ENCODE measurements around the gene ARHGAP45.
A peak's percentile ranks its signal among the peaks of the same experiment; 100 is the strongest.

Gene ARHGAP45

DNA sequence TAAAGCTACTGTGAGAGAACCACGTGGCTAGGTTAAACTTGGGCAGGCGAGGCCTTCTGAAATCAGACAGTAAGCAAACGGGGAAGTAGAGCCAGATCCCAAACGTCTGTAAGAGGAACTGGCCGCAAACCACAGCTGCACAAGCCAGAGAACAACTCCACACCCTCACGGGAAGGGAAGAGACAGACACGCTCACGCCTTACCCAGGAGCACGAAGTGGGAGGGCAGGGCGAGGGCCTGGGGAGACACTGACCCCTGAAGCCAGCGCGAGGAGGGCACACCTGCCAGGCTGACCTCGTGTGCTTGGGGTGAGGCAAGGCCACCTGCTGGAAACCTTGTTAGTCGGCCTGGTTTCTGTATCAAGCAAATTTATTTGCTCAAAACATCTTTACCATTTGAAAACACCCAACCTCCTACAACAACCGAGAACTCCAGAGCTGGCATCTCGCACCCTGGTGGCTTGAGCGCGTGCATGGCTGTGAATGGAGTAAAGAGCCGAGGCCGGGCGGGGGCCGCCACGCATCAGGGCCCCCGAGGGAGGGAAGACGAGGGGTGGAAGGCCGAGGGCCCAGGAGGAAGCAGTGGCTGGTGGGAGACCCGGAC is 20.9 kb downstream of the ARHGAP45 start:
- no peak for FAIRE-seq

DNA sequence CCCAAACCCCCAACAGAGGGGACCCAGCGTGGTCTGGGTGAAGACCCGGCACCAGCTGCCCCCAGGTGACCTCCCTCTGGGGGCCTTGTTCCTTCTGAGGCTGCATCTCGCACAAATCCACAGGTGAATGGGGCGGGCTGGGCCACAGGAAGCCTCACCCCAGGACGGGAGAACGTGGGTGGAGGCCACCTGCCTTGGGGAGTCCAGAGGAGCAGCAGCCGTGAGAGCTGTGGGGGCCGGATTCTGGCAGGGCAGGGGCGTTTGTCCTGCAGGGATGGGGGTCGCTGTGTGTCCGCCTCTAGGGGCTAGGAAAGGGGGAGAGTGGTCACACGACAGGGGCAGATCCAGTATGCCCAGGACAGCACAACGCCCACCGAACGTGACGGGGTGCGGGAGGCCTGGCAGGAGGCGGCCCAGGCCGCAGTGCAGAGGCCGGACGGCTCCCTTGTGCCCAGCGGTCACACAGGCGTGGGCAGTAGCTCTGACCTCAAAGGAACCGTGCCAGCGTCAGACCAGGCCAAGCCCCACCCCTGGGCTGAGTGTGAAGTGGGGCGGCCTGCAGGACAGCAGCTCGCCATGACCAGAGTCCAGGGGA is 21.5 kb downstream of the ARHGAP45 start:
- no peak for FAIRE-seq

DNA sequence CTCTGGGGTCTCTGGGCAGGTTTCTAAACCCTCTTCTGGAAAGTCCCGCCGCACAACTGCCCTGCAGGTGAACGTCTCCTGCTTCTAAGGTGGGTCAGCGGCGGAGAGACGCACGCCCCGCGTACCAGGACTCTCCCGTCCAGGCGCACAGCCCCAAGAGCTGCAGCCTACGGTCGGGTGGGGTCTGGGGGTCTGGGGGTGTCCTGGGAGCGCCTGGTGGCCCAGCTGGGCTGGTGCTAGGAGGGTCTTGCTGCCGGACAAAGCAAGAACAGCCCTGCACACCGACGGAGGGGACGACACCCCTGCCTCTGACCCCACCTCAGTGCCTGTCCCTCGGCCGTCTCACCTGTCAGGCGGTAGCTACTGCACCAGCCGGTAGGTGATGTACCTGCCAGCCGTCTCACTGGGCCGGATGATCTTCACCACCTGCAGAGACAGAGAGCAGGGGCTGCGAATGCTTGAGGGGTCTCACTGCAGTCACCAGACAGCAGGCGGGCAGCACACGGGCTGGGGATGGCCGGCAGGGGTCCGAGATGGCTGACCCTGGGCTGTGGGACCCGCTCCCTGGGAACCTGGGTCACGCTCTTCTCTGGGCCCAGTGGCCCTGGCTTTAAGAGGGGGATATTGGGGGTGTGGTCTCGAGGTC is 22.3 kb downstream of the ARHGAP45 start:
- no peak for FAIRE-seq

DNA sequence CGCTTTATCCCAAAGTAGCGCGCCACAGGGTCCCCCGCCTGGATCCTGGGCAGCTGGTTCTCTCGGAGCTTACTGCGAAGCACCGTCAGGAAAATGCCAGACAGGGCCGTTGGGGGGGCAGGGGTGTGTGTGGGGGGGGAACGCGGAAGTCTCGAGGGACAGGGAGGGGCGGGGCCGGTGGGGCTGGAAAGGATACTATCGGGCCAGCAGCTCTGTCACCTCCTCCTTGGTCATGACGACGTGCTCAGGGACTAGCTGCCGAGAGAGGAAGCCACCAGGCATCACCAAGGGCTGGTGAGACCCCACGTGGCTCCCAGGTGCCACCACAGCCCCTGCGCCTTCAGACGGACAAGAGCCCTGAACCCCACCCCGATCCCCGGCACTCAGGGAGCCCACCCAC is 22.9 kb downstream of the ARHGAP45 start:
- no peak for FAIRE-seq

DNA sequence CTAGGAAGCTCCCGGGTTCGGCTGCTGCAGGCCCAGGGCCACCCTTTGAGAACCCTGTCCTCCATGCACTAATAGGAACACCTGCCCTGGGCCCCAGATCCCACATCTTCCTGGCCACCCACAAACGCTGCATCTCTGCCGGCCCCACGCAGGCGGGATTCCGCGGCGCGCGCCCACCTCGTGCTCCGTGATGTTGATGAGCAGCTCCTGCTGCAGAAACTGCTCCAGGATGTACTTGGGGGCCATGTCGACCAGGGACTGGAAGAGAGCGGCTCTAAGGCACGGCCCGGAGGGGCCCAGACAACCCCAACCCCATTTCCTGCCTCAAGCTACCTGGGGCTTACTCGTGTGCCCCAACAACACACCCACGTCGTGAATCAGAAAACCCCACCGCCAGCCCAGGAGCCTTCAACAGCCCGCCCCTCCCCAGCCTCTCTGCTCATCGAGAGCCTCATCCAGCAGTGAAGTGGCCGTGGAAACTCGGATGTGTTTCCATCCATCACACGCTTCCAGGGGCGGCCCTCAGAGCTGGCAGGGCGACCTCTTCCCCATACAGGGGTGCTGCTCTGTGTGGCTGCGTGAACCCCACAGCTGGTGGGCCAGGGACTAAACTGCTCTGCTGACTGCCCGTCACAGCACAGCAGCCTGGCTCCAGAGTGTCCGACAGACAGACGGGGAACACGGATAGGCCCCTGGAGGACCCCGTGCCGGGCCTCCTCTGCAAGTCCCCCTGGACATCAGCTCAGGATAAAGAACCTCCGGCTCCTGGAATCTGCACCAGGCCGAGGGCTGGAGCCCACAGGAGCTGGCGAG is 24.0 kb downstream of the ARHGAP45 start:
- no peak for FAIRE-seq

DNA sequence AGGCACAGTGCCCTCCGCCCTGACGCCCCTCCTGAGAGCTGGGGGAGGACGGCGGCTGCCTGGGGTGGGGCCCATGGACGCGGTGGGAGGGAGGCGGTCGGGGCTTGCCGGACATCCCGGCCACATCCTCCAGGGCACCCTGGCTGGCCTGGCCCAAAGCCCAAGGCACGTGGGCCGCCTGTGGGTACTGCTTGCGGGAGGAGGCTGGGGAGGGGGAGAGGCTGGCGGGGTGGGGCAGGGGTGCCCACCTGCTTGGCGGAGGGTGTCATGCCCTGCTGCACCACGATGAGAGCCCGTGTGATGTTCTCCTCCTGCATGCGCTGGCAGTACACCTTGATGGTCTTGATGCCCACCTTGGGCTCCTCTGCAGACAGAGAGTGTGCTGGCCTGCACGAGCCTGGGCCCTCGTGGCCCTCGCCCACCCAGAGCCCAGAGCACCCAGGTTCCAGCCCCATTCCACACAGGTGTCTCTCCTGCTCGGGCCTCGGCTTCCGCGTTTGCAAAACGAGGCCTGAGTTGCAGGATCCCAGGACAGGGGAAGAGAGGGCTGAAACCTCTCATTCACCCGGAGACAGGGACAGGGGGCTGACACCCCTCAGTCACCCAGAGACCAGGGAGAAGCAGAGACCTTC is 24.7 kb downstream of the ARHGAP45 start:
- FAIRE-seq: no peak

DNA sequence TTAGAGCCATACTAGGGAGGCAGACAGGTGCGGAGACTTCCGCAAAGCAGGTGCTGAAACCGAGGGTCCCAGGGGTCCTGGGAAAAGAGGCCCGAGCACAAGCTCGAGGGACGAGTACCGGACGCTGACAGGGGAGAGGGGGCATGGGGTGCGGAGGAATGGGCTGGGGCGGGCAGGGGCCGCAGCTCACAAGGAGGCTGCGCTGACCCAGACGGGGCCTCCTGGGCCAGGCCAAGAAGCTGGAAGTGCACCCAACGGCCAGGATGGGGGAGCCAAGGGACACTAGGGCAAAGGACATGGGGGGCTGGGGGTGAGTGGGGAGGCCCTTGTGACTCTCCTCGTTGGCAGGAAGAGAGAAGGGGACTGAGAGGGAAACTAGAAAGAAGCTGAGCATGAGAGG is 26.4 kb downstream of the ARHGAP45 start:
- no peak for FAIRE-seq

DNA sequence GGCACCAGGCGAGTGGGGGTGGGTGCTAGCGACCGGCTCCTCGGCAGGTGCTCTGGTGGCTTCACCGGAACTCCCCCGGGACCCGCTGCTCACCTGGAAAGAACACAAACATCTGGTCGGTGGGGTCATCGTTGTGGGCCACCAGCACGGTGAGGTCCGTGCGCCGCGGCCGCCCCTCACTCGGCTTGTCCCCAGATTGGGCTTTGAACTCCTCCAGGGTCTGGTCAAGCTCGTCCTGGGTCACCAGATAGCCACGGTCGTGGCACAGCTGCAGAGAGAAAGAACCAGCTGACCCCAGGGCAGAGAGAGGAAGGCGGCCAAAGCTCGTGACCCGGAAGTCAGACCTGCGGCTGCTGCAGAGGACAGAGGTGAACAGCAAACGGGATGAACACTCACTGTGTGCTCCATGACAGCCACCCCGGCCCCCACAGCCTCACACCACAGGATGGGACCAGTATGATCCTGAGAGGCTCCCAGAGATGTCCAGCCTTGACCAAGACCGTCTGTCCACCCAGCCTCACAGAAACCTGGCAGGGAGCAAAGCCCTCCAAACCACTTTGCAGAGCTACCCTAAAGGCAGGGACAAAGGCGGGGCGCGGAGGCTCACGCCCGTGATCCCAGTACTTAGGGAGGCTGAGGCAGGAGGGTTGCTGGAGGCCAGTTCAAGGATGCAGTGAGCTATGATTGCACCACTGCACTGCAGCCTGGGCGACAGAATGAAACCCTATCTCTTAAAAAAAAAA is 27.0 kb downstream of the ARHGAP45 start:
- no peak for FAIRE-seq

DNA sequence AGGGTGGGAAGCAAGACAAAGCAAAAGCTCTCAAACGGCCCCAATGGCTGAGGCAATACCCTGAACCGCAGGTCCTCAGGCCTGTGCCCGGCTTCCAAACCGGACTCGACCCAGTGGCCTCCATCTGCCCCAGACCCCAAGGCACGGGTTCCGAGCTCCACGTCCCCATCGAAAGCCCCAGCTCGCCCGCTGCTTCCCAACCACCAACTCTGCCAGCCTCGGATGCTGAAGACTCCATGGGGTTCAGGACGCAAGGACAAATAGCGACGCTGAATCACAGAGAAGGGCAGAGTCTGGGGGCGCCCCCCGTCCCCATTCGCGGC is 27.6 kb downstream of the ARHGAP45 start:
- FAIRE-seq: no peak

DNA sequence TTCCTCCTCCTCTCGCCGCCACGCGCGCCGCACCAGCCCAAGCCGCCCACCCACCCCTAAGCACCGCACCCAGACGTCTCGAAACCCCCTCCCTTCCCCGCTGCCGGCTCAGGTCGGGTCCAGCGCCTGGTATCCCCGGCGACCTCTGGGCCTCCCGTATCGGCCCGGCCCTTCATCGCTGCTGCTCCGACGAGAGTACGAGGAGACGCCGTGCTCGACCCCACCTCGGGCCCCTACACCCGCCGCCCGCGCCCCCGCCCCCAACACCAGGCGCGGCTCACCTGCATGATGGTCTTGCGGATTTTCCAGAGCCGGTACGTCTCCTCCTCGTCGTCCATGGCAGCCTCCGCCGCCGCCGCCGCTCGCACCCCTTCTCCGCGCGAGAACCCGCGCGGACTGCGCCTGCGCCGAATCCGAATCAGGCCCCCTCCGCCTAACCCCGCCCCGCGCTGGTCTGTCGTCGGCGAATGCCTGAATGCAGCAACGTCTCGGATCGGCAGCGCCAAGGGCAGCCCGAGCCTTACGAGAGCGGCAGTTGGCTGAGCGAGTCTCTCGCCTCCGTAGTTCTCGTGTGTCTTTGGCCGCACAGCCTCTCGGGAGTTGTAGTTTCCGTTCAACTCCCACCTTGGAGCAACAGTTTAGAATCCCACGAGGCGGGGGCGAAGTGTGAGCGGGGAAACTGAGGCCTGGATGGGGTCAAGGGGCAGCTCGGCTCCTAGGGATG is 28.2 kb downstream of the ARHGAP45 start, which contains the start of gene POLR2E:
POLR2E (minus strand) TSS at position 398 of the 724 bp plus-strand sequence; CDS start at position 338, 60 bp downstream.
- FAIRE-seq: peak; percentile 94

DNA sequence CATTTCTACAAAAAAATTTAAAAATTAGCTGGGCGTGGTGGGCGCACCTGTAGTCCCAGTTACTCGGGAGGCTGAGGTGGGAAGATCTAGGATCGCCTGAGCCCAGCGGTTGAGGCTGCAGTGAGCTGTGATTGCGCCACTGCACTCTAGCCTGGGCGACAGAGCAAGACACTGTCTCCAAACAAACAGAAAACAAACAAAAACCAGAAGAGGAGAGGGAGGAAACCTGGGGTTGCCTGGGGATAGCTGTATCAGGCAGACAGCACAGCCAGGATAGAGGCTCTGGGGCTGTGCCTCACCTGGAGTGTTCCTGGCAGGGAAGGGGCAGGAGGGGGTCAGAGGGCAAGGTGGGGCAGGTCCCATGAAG is 30.8 kb downstream of the ARHGAP45 start:
- FAIRE-seq: no peak

DNA sequence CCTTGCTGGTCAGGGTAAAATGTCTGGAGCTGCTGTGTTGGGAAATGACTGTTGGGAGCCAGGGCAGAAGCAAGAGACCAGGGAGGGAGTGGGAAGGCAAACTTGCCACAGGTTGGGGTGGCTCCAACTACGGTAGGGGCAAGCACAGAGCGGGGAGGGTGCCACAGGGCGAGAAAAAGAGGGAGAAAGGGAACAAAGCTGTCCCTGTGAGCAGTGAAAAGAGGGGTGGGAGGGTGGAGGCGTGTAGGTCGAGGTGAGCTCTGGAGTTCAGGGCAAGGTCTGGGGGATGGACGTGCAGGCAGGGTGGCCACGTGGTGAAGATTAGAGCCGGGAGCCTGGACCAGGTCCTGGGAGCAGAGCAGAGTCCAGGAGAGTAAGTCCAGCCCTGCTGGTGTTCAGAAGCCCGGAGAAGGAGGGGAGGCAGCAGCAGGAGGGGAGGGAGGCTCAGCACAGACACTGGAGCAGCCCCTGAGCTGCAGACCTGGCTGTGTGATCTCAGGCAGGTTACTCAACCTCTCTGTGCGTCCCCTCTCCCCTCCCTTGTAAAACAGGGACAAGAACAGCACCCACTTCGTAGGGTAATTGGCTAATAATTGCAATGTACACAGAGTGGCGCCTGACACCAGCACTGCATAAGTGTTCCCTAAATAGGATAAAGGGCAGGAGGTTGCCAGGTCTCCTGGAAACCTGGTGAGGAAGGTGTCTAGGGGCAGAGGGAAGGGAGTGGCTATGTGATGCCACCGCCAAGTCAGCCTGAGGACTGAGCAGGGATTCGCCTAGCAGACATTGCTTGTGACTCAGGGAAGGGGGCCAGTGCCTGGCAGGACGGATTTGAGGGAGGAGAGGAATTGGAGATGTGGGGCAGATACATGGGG is 31.4 kb downstream of the ARHGAP45 start:
- FAIRE-seq: no peak

DNA sequence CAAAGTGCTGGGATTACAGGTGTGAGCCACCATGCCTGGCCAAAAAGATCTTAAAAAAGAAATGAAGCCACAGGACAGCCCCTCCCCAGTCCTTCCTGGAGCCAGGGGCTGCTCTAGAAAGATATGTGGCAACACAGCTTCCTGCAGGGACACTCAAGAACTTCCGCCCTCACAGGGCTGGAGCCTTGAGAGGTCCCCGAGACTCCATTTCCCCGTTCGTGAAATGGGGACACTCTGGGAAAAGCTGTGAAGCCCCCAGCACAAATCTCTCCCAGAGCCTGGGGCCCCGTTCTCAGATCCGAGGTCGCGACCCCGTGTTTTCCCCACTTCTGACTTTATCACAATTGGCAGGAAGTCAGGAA is 34.4 kb downstream of the ARHGAP45 start:
- no peak for FAIRE-seq

DNA sequence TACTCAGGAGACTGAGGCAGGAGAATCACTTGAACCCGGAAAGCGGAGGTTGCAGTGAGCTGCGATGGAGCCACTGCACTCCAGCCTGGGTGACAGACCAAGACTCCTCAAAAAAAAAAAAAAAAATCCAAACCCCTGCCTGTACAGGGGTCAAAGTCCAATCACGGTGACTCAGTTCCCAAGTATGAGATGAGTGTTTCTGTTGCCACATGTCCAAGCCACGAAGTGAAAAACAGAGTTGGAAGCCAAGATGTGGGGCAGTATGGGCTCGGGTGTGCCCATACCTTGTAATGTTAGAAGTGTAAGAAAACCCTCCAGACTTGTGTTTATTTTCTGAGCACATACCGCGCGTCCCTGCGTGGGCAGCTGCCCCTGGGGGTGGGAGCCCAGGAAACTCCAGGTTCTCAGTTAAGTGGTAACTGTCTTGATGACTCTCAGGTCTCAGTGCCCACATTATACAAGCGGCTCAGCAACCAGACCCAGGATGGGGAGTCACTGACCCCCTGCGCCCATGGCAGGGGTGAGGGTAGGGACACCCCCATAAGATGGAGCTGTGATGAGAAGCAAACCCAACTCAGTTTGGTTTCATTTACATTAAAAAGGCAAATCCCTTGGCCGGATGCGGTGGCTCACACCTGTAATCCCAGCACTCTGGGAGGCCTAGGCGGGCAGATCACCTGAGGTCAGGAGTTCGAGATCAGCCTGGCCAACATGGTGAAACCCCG is 35.6 kb downstream of the ARHGAP45 start:
- FAIRE-seq: no peak

DNA sequence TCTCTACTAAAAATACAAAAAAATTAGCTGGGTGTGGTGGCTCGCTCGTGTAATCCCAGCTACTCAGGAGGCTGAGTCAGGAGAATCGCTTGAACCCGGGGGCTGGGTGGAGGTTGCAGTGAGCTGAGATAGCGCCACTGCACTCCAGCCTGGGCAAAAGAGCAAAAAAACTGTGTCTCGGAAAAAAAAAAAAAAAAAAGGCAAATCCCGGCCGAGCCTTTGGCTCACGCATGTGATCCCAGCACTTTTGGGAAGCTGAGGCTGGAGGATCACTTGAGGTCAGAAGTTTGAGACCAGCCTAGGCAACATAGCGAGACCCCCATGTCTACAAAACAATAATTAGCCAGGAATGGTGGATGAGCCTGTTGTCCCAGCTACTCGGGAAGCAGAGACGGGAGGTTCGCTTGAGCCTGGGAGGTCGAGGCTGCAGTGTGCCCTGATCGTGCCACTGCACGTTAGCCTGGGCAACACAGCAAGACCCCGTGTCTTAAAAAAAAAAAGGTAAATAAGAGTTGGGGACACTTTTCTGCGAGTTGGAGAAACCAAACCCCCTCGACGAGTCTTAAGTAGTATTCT is 36.3 kb downstream of the ARHGAP45 start:
- no peak for FAIRE-seq

DNA sequence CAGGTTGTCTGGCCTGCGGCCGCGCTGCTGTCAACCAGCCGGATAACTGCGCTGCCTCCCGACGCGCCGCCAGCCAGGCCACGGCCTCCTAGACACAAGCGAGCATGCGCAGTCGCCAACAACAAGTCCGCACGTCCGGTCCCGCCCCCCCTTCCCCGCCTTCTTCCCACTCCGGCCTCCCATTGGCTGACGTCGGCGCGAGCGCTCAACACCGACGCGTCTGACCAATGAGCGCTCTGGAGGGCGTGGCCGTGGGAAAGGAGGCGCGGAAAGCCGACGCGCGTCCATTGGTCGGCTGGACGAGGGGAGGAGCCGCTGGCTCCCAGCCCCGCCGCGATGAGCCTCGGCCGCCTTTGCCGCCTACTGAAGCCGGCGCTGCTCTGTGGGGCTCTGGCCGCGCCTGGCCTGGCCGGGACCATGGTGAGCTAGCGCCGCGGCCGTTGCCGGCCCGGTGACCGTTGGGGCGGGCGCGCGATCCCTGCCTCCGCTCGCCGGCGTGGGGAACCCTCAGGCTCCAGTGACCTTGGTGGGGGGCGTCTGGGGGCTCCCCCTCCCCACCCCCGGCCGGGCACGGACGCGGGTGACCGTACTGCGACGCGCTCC is 36.8 kb downstream of the ARHGAP45 start, which contains the start of gene GPX4:
GPX4 (plus strand) TSS at position 287 of the 603 bp plus-strand sequence; CDS start at position 337, 50 bp downstream.
- peak; percentile 94 for FAIRE-seq

DNA sequence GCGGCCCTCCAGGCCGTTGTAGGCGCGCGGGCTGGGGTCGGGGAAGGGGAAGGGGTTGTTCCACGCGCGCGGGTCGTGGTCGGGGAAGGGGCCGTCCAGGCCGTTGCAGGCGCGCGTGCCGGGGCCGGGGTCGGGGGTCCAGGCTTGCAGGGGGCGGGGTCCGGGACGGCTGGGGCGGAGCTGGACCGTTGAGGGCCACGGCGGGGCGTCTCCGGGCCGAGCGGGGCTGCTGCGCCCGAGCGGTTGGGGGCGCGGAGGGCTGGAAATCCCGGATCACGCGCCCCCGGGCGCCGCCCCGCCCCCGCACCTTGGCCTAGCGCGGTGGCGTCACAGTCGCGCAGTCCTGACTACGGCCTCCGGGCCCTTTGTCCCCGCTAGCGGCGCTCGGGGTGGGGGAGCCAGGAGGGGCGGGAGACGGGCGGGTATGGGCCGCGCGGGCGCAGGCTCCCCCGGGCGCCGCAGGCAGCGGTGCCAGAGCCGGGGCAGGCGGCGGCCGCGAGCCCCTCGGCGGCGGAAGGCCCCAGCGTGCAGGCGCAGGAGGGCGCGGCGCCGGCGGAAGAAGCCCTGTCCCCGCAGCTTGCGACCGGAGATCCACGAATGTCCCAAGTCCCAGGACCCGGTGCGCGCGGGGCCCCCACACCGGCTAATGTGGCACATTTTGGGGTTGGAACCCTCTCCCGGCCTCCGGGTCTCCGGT is 37.5 kb downstream of the ARHGAP45 start:
- FAIRE-seq: no peak

DNA sequence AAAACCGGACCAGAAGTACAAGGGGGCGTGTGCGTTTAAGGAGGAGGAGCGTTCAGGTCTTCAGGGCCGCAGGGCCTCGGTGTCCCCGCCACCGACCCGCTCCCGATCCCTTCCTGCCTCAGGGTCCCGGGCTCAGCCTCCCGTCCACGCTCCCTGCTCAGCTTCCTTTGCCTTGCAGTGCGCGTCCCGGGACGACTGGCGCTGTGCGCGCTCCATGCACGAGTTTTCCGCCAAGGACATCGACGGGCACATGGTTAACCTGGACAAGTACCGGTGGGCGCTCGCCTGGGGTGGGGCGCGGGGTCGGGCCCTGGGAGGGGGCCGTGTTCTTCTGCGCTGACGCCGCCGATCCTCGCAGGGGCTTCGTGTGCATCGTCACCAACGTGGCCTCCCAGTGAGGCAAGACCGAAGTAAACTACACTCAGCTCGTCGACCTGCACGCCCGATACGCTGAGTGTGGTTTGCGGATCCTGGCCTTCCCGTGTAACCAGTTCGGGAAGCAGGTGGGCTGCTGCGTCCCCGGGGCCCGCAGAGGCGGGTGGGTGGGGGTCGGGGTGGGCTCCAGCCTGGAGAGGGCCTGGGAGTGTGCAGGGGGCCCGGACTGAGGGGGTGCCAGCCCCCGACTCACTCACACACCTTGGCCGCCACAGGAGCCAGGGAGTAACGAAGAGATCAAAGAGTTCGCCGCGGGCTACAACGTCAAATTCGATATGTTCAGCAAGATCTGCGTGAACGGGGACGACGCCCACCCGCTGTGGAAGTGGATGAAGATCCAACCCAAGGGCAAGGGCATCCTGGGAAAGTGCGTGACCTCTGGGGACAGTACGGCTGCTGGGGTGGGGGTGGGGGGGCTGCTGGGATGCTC is 38.3 kb downstream of the ARHGAP45 start:
- no peak for FAIRE-seq
